A549 (cell line): Measurements from ENCODE around the gene NANS. TPM values are rescaled to one million over a fixed set of nuclear protein-coding genes. Genes with fewer than 3 reads are reported as not detected.

ENCODE experiments used
- ATAC-seq, 2 experiments: fragments of 200-7000 bp in 1 of 2; fragments of >200 bp in 1 of 2; cut with Nextera tagmentation in 1 of 2; cut with Tn5 transposase in 1 of 2; 3 replicates each; pipeline versions ENCODE4 v1.8.0 to v1.9.1; 2018 to 2020; ENCODE audit warnings: mild to moderate bottlenecking in 1 of 2, moderate library complexity in 1 of 2
- CTCF ChIA-PET: fragments of 300-600 bp; sonication (Branson Sonifier 250); formaldehyde crosslinking; extraction: SDS; loops from one replicate; lab custom pipeline; 2021; ENCODE audit warnings: antibody characterized with exemption, inconsistent platforms; lab: Yijun Ruan, JAX
- POLR2A ChIA-PET: fragments of 350-600 bp; formaldehyde crosslinking; extraction: SDS; loops from one replicate; lab custom pipeline; 2021; ENCODE audit warnings: antibody characterized with exemption, inconsistent platforms; lab: Yijun Ruan, JAX
- DNase-seq, 2 experiments: peaks; one replicate each; pipeline versions ENCODE4 v3.0.0 to v3.0.0-alpha.2; 2011 to 2016; ENCODE audit warnings: low read depth in 1 of 2, low spot score in 1 of 2
- FAIRE-seq: peaks from 2 replicates; lab custom pipeline; 2011; peaks lifted over from hg19 to GRCh38; lab: Jason Lieb, UNC
- H3K27ac ChIP-seq, 2 experiments: fragments of >200 bp; sonication (Bioruptor Twin); formaldehyde crosslinking; 3 replicates each; pipeline ENCODE4 v1.5.1; 2016 to 2017
- H3K4me1 ChIP-seq: fragments of >200 bp; sonication (Bioruptor Twin); formaldehyde crosslinking; 3 replicates; pipeline ENCODE4 v1.6.1; 2016
- H3K4me2 ChIP-seq: fragments of >200 bp; sonication (Bioruptor Twin); formaldehyde crosslinking; 3 replicates; pipeline ENCODE4 v1.6.1; 2016
- H3K4me3 ChIP-seq: fragments of >200 bp; sonication (Bioruptor Twin); formaldehyde crosslinking; 3 replicates; pipeline ENCODE4 v1.5.1; 2016
- H3K9me3 ChIP-seq: fragments of >200 bp; sonication (Bioruptor Twin); formaldehyde crosslinking; 3 replicates; pipeline ENCODE4 v1.6.1; 2016
- BCL3 ChIP-seq: fragments of >200 bp; sonication (Bioruptor Twin); formaldehyde crosslinking; IDR thresholded peaks from 3 replicates; pipeline ENCODE4 v1.6.1; 2016
- BHLHE40 ChIP-seq: IDR thresholded peaks from 2 replicates; pipeline ENCODE4 v1.6.1; 2012; ENCODE audit warnings: low read depth, low read length, inconsistent platforms
- CBX2 ChIP-seq: fragments of 200-600 bp; sonication (generic); IDR thresholded peaks from 2 replicates; pipeline ENCODE4 v1.6.1; 2016; ENCODE audit warnings: low read depth, mild to moderate bottlenecking, borderline replicate concordance
- CHD2 ChIP-seq: fragments of 150-350 bp; IDR thresholded peaks from 2 replicates; pipeline ENCODE4 v1.6.1; 2014; ENCODE audit warnings: low read length; ENCODE audit not compliant: partially characterized antibody
- CHD4 ChIP-seq: fragments of 200-600 bp; sonication (generic); IDR thresholded peaks from 2 replicates; pipeline ENCODE4 v1.6.1; 2016; ENCODE audit warnings: antibody characterized with exemption, mild to moderate bottlenecking, borderline replicate concordance
- ELK1 ChIP-seq: fragments of 150-350 bp; IDR thresholded peaks from 2 replicates; pipeline ENCODE4 v1.6.1; 2014; ENCODE audit warnings: low read depth, mild to moderate bottlenecking, low read length
- EP300 ChIP-seq, 2 experiments: fragments of >200 bp; sonication (Bioruptor Twin); formaldehyde crosslinking; IDR thresholded peaks; 2 replicates in 1 of 2; 3 replicates in 1 of 2; pipeline ENCODE4 v1.6.1; 2016 to 2017
- ESRRA ChIP-seq: fragments of 150-350 bp; IDR thresholded peaks from 2 replicates; pipeline ENCODE4 v1.6.1; 2014; ENCODE audit warnings: mild to moderate bottlenecking, low read length, borderline replicate concordance
- FOXS1 ChIP-seq: fragments of 250-450 bp; sonication (Bioruptor Pico); IDR thresholded peaks from 2 replicates; pipeline ENCODE4 v1.5.0; 2020; ENCODE audit warnings: mild to moderate bottlenecking, moderate library complexity
- HMGXB4 ChIP-seq: fragments of 250-450 bp; sonication (Bioruptor Pico); IDR thresholded peaks from 2 replicates; pipeline ENCODE4 v1.5.0; 2021; ENCODE audit warnings: mild to moderate bottlenecking, moderate library complexity, borderline replicate concordance
- KDM1A ChIP-seq: fragments of 200-600 bp; sonication (generic); IDR thresholded peaks from 2 replicates; pipeline ENCODE4 v1.6.1; 2016; ENCODE audit warnings: low read depth, mild to moderate bottlenecking
- KDM5A ChIP-seq: fragments of 200-600 bp; sonication (generic); IDR thresholded peaks from 2 replicates; pipeline ENCODE4 v1.6.1; 2016; ENCODE audit warnings: antibody characterized with exemption, mild to moderate bottlenecking
- MAFK ChIP-seq: fragments of 450-650 bp; IDR thresholded peaks from 2 replicates; pipeline ENCODE4 v1.6.1; 2014; ENCODE audit not compliant: partially characterized antibody
- NPAS2 ChIP-seq: fragments of 250-450 bp; sonication (Bioruptor Pico); IDR thresholded peaks from 2 replicates; pipeline ENCODE4 v1.8.0; 2022; ENCODE audit warnings: mild to moderate bottlenecking, moderate library complexity, borderline replicate concordance
- NR3C1 ChIP-seq: fragments of >200 bp; sonication (Bioruptor Twin); formaldehyde crosslinking; IDR thresholded peaks from 3 replicates; pipeline ENCODE4 v1.6.1; 2017
- PHF8 ChIP-seq: fragments of 200-600 bp; sonication (generic); IDR thresholded peaks from 2 replicates; pipeline ENCODE4 v1.6.1; 2016; ENCODE audit warnings: low read depth, mild to moderate bottlenecking, antibody characterized with exemption, moderate library complexity, borderline replicate concordance
- POLR2A ChIP-seq: IDR thresholded peaks from 2 replicates; pipeline ENCODE4 v1.6.1; 2012; ENCODE audit warnings: mild to moderate bottlenecking, low read length
- RARB ChIP-seq: fragments of 250-450 bp; sonication (Bioruptor Pico); IDR thresholded peaks from 2 replicates; pipeline ENCODE4 v1.8.0; 2021; ENCODE audit warnings: mild to moderate bottlenecking, moderate library complexity
- RCOR1 ChIP-seq: fragments of 150-350 bp; IDR thresholded peaks from 2 replicates; pipeline ENCODE4 v1.6.1; 2014; ENCODE audit warnings: antibody characterized with exemption, low read length, low read depth
- RFX5 ChIP-seq: fragments of 450-650 bp; IDR thresholded peaks from 2 replicates; pipeline ENCODE4 v1.7.1; 2014; ENCODE audit warnings: antibody characterized with exemption, mild to moderate bottlenecking, moderate library complexity
- RNF2 ChIP-seq: fragments of 200-600 bp; sonication (generic); IDR thresholded peaks from 2 replicates; pipeline ENCODE4 v1.6.1; 2016; ENCODE audit warnings: low read depth, mild to moderate bottlenecking, antibody characterized with exemption, moderate library complexity, borderline replicate concordance
- SREBF2 ChIP-seq: fragments of 450-650 bp; IDR thresholded peaks from 2 replicates; pipeline ENCODE4 v1.6.1; 2014; ENCODE audit warnings: mild to moderate bottlenecking, moderate library complexity
- TFCP2L1 ChIP-seq: fragments of 250-450 bp; sonication (Bioruptor Pico); IDR thresholded peaks from 2 replicates; pipeline ENCODE4 v1.5.0; 2021; ENCODE audit warnings: mild to moderate bottlenecking
- TP53 ChIP-seq: fragments of 250-450 bp; sonication (Bioruptor Pico); IDR thresholded peaks from 2 replicates; pipeline ENCODE4 v1.5.0; 2021; ENCODE audit warnings: mild to moderate bottlenecking, moderate library complexity
- ZFP36 ChIP-seq: fragments of 450-650 bp; IDR thresholded peaks from 2 replicates; pipeline ENCODE4 v1.6.1; 2014; ENCODE audit warnings: borderline replicate concordance; ENCODE audit not compliant: partially characterized antibody
- WGBS: methylation state at CpG from one replicate; pipeline ENCODE4 v1.1.6; 2017; ENCODE audit errors: missing lambda C conversion rate; 5-methylcytosine and 5-hydroxymethylcytosine counted together
- polyA plus RNA-seq, 4 experiments: library from polyadenylated mRNA; depleted of rRNA in 3 of 4; stranded (reverse); fragments of >200 nt; fragmentation: RNase III in 1 of 4; extraction: RNeasy Plus Mini Kit Qiagen cat#74134 plus additional on column Dnase treatment in 1 of 4; gene quantifications; 2 replicates in 3 of 4; 3 replicates in 1 of 4; pipeline ENCODE4 v1.2.3, GENCODE V29; 2011 to 2017

The NANS gene
- polyA plus RNA-seq, 2 of the 4 experiments (the other 2 are of a cell fraction) = 56.8 to 70.2 TPM

GRCh38 chr9:98039607-98040017, 16.9 kb upstream of the NANS start:
- no peak for DNase-seq
- 67% methylated on average over 10 of the region's 10 CpGs for WGBS
- Histone ChIP-seq H3K27ac (no peak overlapping the region), H3K4me1 (no peaks in the 10 kb centered on the region), H3K9me3 (no peaks in the 10 kb centered on the region), H3K4me2 (no peak overlapping the region), H3K4me3 (no peak overlapping the region)
- no peak for FAIRE-seq
- ChIA-PET POLR2A (interaction anchor here (1.2 kb wide), 1 partner anchor 17 kb away, joined by 5 read pairs; the partner anchor contains the start of gene NANS), CTCF (interaction anchor here (2.4 kb wide), 1 partner anchor 116 kb away, joined by 11 read pairs; no protein-coding TSS in a partner anchor)
- TF ChIP-seq PHF8 (no peak), FOXS1 (CRISPR knock-in tag) (no peak), RCOR1 (no peak), TFCP2L1 (no peak), RFX5 (no peak), CBX2 (no peak), ESRRA (no peak), NR3C1 (no peak), POLR2A (no peak), HMGXB4 (no peak), ZFP36 (no peak), RNF2 (no peak), BCL3 (no peak)
- no peak for ATAC-seq

GRCh38 chr9:98040212-98040611, 16.3 kb upstream of the NANS start:
- CTCF ChIA-PET = interaction anchor here (0.7 to 2.4 kb wide), 3 partner anchors 9 to 117 kb away, joined by 3 to 11 read pairs (median 4); no protein-coding TSS in a partner anchor
- H3K9me3 ChIP-seq = no peaks in the 10 kb centered on the region
- DNase-seq (no peak), ATAC-seq (no peak), FAIRE-seq (no peak)
- no peak overlapping the region for H3K4me3 ChIP-seq
- POLR2A ChIA-PET = interaction anchor here (1.2 kb wide), 1 partner anchor 16 kb away, joined by 5 read pairs; the partner anchor contains the start of gene NANS
- WGBS = 86% methylated on average over 6 of the region's 6 CpGs
- no peaks in the 10 kb centered on the region for H3K4me1 ChIP-seq
- H3K27ac ChIP-seq = no peak overlapping the region
- no peak for TF ChIP-seq NPAS2 (CRISPR knock-in tag)
- no peak for TF ChIP-seq KDM1A
- TF ChIP-seq BHLHE40 = no peak
- TF ChIP-seq TP53 = no peak
- TF ChIP-seq RCOR1 = no peak
- no peak for TF ChIP-seq CHD2
- TF ChIP-seq KDM5A = no peak
- TF ChIP-seq CBX2 = no peak
- no peak for TF ChIP-seq CHD4
- no peak for TF ChIP-seq RARB
- no peak for TF ChIP-seq ELK1
- no peak for TF ChIP-seq ZFP36
- no peak for TF ChIP-seq PHF8
- no peak for TF ChIP-seq SREBF2
- TF ChIP-seq EP300 (IDR thresholded peaks at IDR 0.05) = no peak
- no peak for TF ChIP-seq MAFK
- no peak for TF ChIP-seq BCL3
- no peak overlapping the region for H3K4me2 ChIP-seq
